SKM-1 treated with dmso at 0.1 percent for 144 hours (cell line): Measurements from ENCODE around the gene CENPP.

ENCODE experiments used
- DNase-seq: peaks from one replicate; lab custom pipeline; 2025; ENCODE audit not compliant: unreplicated experiment; lab: John Stamatoyannopoulos, UW

The CENPP gene

GRCh38 chr9:92325269-92325990 is at the start of gene CENPP, which contains the start of gene NOL8:
Gene CENPP, plus strand, starts transcription at chr9:92325953.
Gene NOL8, minus strand, starts transcription at chr9:92325350. Its CDS starts 1,189 bp downstream, at chr9:92324161.
- DNase-seq, result peak; percentile 64

- DNase-seq, result no peak
Observed at GRCh38 chr9:92276331-92277032, 49.3 kb upstream of the CENPP start.

- DNase-seq, result no peak
Observed at GRCh38 chr9:92278110-92278509, 47.6 kb upstream of the CENPP start.

- DNase-seq, result no peak
Observed at GRCh38 chr9:92279302-92279701, 46.5 kb upstream of the CENPP start.

- DNase-seq, result no peak
Observed at GRCh38 chr9:92289708-92290390, 35.9 kb upstream of the CENPP start.

- no peak for DNase-seq
Observed at GRCh38 chr9:92290785-92291429, 34.8 kb upstream of the CENPP start.

- DNase-seq, result no peak
Observed at GRCh38 chr9:92291577-92291976, 34.2 kb upstream of the CENPP start.

GRCh38 chr9:92292338-92293074 is 33.2 kb upstream of the CENPP start:
- no peak for DNase-seq

GRCh38 chr9:92293075-92293354 is 32.7 kb upstream of the CENPP start:
- DNase-seq, result no peak

- peak; percentile 82 for DNase-seq
Observed at GRCh38 chr9:92293452-92294296, 32.1 kb upstream of the CENPP start, which contains the start of gene IARS1. Gene IARS1, minus strand, starts transcription at chr9:92293697. Its CDS starts 4,278 bp downstream, at chr9:92289419.

- DNase-seq, result no peak
Observed at GRCh38 chr9:92294297-92294676, 31.5 kb upstream of the CENPP start.

- no peak for DNase-seq
Observed at GRCh38 chr9:92295240-92295790, 30.4 kb upstream of the CENPP start.

- DNase-seq, result no peak
Observed at GRCh38 chr9:92295827-92296258, 29.9 kb upstream of the CENPP start.

- no peak for DNase-seq
Observed at GRCh38 chr9:92297611-92298010, 28.1 kb upstream of the CENPP start.

GRCh38 chr9:92298036-92298435 is 27.7 kb upstream of the CENPP start:
- no peak for DNase-seq

GRCh38 chr9:92299116-92299515 is 26.6 kb upstream of the CENPP start:
- DNase-seq, result no peak

GRCh38 chr9:92300936-92301335 is 24.8 kb upstream of the CENPP start:
- DNase-seq, result no peak

- DNase-seq, result no peak
Observed at GRCh38 chr9:92308893-92309292, 16.9 kb upstream of the CENPP start.

- no peak for DNase-seq
Observed at GRCh38 chr9:92310562-92310961, 15.2 kb upstream of the CENPP start.
